Lower leg skin (tissue), 3 donors: Measurements from ENCODE around the gene FNDC3B.

Experiments used
- CTCF ChIP-seq, 3 donors: fragments of 450-650 bp; IDR thresholded peaks; one replicate each; pipeline ENCODE4 v1.5.1; 2016; ENCODE audit warnings: antibody characterized with exemption in 3 of 3, mild to moderate bottlenecking in 3 of 3, moderate library complexity in 2 of 3
- POLR2A ChIP-seq, 2 donors: fragments of 450-650 bp; IDR thresholded peaks; one replicate each; pipeline ENCODE4 v1.6.1; 2016 to 2017; ENCODE audit warnings: antibody characterized with exemption in 2 of 2, mild to moderate bottlenecking in 1 of 2, moderate library complexity in 1 of 2

- TF ChIP-seq CTCF (IDR thresholded peaks at IDR 0.05): no peak
- no peak for TF ChIP-seq POLR2A (IDR thresholded peaks at IDR 0.05)
Observed at GRCh38 chr3:172437713-172438112, 398.3 kb downstream of the FNDC3B start.
